Tibial nerve (tissue), 4 donors: ENCODE results near the gene LAMB3. TPM values are rescaled to one million over a fixed set of nuclear protein-coding genes. Genes with fewer than 3 reads are reported as not detected.
A peak's percentile ranks its signal among the peaks of the same experiment; 100 is the strongest.

ENCODE experiments used
- DNase-seq, 2 donors: peaks; one replicate each; pipeline ENCODE4 v3.0.0-alpha.2; 2019; ENCODE audit warnings: low spot score in 2 of 2
- H3K27ac ChIP-seq, 4 donors: fragments of 200-600 bp; sonication (generic) in 3 of 4; one replicate each; pipeline ENCODE4 v1.5.1; 2017 to 2019; ENCODE audit warnings: mild to moderate bottlenecking in 1 of 4
- H3K27me3 ChIP-seq, 2 donors: fragments of 200-600 bp; sonication (generic) in 1 of 2; one replicate each; pipeline versions ENCODE4 v1.5.1 to v1.6.0; 2017 to 2019
- H3K36me3 ChIP-seq, 3 donors: fragments of 200-600 bp; sonication (generic); one replicate each; pipeline ENCODE4 v1.5.1; 2018 to 2019
- H3K4me1 ChIP-seq, 4 donors: fragments of 200-600 bp; sonication (generic) in 3 of 4; one replicate each; pipeline ENCODE4 v1.5.1; 2017 to 2019
- H3K4me3 ChIP-seq, 4 donors: fragments of 200-600 bp; sonication (generic) in 3 of 4; one replicate each; pipeline ENCODE4 v1.5.1; 2017 to 2019; ENCODE audit warnings: mild to moderate bottlenecking in 1 of 4, moderate library complexity in 1 of 4
- H3K9me3 ChIP-seq, 4 donors: fragments of 200-600 bp; sonication (generic) in 3 of 4; one replicate each; pipeline ENCODE4 v1.5.1; 2017 to 2019
- CTCF ChIP-seq, 5 experiments: fragments of 200-600 bp in 3 of 5; fragments of 450-650 bp in 2 of 5; sonication (generic) in 3 of 5; IDR thresholded peaks; one replicate each; pipeline ENCODE4 v1.5.1; 2016 to 2019; ENCODE audit warnings: antibody characterized with exemption in 5 of 5, mild to moderate bottlenecking in 3 of 5, moderate library complexity in 2 of 5
- EP300 ChIP-seq, 2 donors: sonication (generic); formaldehyde crosslinking; IDR thresholded peaks; one replicate each; pipeline ENCODE4 v1.6.1; 2017; ENCODE audit warnings: antibody characterized with exemption in 2 of 2, mild to moderate bottlenecking in 1 of 2
- POLR2A ChIP-seq, 2 donors: fragments of 450-650 bp; IDR thresholded peaks; one replicate each; pipeline ENCODE4 v1.6.1; 2017; ENCODE audit warnings: antibody characterized with exemption in 2 of 2, mild to moderate bottlenecking in 2 of 2, moderate library complexity in 2 of 2
- WGBS, 2 donors: methylation state at CpG; one replicate each; pipeline ENCODE4 v1.1.5; 2018; 5-methylcytosine and 5-hydroxymethylcytosine counted together
- total RNA-seq, 4 donors: library from RNA; depleted of rRNA; stranded (reverse); fragments of >200 nt; gene quantifications; one replicate each; pipeline ENCODE4 v1.1.0, GENCODE V29; 2016

LAMB3 gene
- total RNA-seq, 4 donors from 2014 or later, result 2.5 to 22.8 (median 4.2) TPM

GRCh38 chr1:209628618-209629299 is 23.5 kb downstream of the LAMB3 start:
- DNase-seq, result no peak
- H3K27ac ChIP-seq, result no peak overlapping the region
- no peak for TF ChIP-seq POLR2A (IDR thresholded peaks at IDR 0.05)
- no peak for TF ChIP-seq CTCF (IDR thresholded peaks at IDR 0.05)
- TF ChIP-seq EP300 (IDR thresholded peaks at IDR 0.05), result no peak
- peaks cover 0 to 22% (median 2%) of the 10 kb centered on the region in 4 donors for H3K4me1 ChIP-seq
- WGBS, 2 donors, result 88 to 90% methylated on average over 7 of the region's 7 CpGs
- H3K27me3 ChIP-seq, result no peaks in the 10 kb centered on the region
- H3K9me3 ChIP-seq, result no peaks in the 10 kb centered on the region
- H3K4me3 ChIP-seq, result no peak overlapping the region
- no peaks in the 10 kb centered on the region for H3K36me3 ChIP-seq

GRCh38 chr1:209627732-209628196 is 24.5 kb downstream of the LAMB3 start:
- Histone ChIP-seq H3K4me1 (peaks cover 0 to 22% (median 2%) of the 10 kb centered on the region in 4 donors), H3K27me3 (no peaks in the 10 kb centered on the region), H3K27ac (no peak overlapping the region), H3K4me3 (no peak overlapping the region), H3K9me3 (no peaks in the 10 kb centered on the region), H3K36me3 (no peaks in the 10 kb centered on the region)
- WGBS, 2 donors, result 42 to 64% methylated on average over 10 to 11 of the region's 16 CpGs
- DNase-seq, result peak; percentile 44 to 81
- TF ChIP-seq EP300 (IDR thresholded peaks at IDR 0.05) (no peak), CTCF (IDR thresholded peaks at IDR 0.05) (peak; percentile 85 to 98 (median 90))

GRCh38 chr1:209627027-209627731 is 25.0 kb downstream of the LAMB3 start:
- WGBS, 2 donors, result 52 to 53% methylated on average over 9 to 13 of the region's 16 CpGs
- DNase-seq, result no peak
- H3K4me1 ChIP-seq, result peaks cover 0 to 22% (median 2%) of the 10 kb centered on the region in 4 donors
- no peak overlapping the region for H3K4me3 ChIP-seq
- TF ChIP-seq POLR2A (IDR thresholded peaks at IDR 0.05) (no peak), CTCF (IDR thresholded peaks at IDR 0.05) (no peak), EP300 (IDR thresholded peaks at IDR 0.05) (no peak)
- no peak overlapping the region for H3K27ac ChIP-seq
- H3K9me3 ChIP-seq, result no peaks in the 10 kb centered on the region
- H3K27me3 ChIP-seq, result no peaks in the 10 kb centered on the region
- H3K36me3 ChIP-seq, result no peaks in the 10 kb centered on the region

- H3K36me3 ChIP-seq, result no peaks in the 10 kb centered on the region
- no peak for TF ChIP-seq CTCF (IDR thresholded peaks at IDR 0.05)
- no peak for TF ChIP-seq EP300 (IDR thresholded peaks at IDR 0.05)
- TF ChIP-seq POLR2A (IDR thresholded peaks at IDR 0.05), result no peak
- no peak overlapping the region for H3K27ac ChIP-seq
Observed at GRCh38 chr1:209626346-209627026, 25.7 kb downstream of the LAMB3 start.

More at GRCh38 chr1:209626346-209627026, 25.7 kb downstream of the LAMB3 start:
- H3K4me3 ChIP-seq, result no peak overlapping the region
- no peak for DNase-seq
- no peaks in the 10 kb centered on the region for H3K9me3 ChIP-seq
- no peaks in the 10 kb centered on the region for H3K27me3 ChIP-seq
- WGBS, 2 donors, result 90 to 92% methylated on average over 14 to 19 of the region's 19 CpGs
- peaks cover 0 to 22% (median 2%) of the 10 kb centered on the region in 4 donors for H3K4me1 ChIP-seq
